ENCODE data around the gene BCAR3.

DNA sequence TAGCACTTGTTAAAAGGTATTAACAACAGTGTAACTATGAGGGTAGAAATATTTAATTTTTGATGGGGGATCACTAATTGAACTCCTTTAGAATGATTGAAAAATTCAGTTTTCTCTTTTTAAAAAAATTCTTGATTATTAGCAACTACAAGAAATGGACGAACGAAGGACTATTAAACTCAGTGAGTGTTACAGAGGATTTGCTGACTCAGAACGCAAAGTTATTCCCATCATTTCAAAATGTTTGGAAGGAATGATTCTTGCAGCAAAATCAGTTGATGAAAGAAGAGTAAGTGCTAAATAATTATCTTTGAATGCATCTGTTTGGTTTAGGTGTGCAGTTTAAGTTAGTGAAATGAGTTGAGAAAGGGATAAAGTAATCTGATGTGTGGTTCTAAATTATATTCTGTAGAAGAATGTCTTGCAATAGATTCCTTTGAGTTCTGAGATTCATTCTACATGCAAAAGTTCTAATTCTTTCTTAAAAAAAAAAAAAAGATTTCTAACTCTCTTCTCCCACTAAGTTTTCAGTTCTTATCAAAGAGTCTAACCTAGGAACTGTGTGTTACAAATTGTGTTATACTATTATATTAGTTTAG, 148.8 kb downstream of the BCAR3 start:
- TF ChIP-seq, protein P1, sequence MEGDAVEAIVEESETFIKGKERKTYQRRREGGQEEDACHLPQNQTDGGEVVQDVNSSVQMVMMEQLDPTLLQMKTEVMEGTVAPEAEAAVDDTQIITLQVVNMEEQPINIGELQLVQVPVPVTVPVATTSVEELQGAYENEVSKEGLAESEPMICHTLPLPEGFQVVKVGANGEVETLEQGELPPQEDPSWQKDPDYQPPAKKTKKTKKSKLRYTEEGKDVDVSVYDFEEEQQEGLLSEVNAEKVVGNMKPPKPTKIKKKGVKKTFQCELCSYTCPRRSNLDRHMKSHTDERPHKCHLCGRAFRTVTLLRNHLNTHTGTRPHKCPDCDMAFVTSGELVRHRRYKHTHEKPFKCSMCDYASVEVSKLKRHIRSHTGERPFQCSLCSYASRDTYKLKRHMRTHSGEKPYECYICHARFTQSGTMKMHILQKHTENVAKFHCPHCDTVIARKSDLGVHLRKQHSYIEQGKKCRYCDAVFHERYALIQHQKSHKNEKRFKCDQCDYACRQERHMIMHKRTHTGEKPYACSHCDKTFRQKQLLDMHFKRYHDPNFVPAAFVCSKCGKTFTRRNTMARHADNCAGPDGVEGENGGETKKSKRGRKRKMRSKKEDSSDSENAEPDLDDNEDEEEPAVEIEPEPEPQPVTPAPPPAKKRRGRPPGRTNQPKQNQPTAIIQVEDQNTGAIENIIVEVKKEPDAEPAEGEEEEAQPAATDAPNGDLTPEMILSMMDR (IDR thresholded peaks at IDR 0.05): no peak
- TF ChIP-seq POLR2AphosphoS5 (IDR thresholded peaks at IDR 0.05) (no peak), POLR2A (IDR thresholded peaks at IDR 0.05) (no peak), EP300 (IDR thresholded peaks at IDR 0.05) (no peak)
